NCI-H82 treated with DMSO at 0.1 percent for 48 hours (cell line): Measurements from ENCODE around the gene AATF.
"Not testable (repeated sequence)": the region's sequence is repeated elsewhere in the genome, so short reads cannot be mapped to it uniquely, and the experiment has no call there.

Experiments
- DNase-seq: peaks from one replicate; lab custom pipeline; 2025; ENCODE audit not compliant: unreplicated experiment; lab: John Stamatoyannopoulos, UW

Gene AATF

DNA sequence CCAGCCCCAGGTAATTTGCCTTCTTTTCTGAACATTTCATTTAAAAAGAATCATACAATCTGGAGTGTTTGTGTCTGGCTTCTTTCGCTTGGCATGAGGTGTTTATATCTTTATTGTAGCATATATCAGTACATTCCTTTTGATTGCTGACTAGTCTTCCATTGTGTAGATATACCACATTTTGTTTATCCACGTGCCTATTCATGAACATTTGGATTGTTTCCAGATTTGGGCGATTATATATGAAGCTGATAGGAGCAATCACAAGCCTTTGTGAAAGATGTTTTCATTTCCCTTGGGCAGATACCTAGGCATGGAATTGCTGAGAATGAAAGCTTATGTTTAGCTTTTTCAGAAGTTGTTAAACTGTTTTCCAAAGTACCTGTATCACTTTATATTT, 120.3 kb downstream of the AATF start:
- no peak for DNase-seq

GRCh38 chr17:37073464-37073863, 124.7 kb downstream of the AATF start:
- DNase-seq = not testable (repeated sequence)

DNA sequence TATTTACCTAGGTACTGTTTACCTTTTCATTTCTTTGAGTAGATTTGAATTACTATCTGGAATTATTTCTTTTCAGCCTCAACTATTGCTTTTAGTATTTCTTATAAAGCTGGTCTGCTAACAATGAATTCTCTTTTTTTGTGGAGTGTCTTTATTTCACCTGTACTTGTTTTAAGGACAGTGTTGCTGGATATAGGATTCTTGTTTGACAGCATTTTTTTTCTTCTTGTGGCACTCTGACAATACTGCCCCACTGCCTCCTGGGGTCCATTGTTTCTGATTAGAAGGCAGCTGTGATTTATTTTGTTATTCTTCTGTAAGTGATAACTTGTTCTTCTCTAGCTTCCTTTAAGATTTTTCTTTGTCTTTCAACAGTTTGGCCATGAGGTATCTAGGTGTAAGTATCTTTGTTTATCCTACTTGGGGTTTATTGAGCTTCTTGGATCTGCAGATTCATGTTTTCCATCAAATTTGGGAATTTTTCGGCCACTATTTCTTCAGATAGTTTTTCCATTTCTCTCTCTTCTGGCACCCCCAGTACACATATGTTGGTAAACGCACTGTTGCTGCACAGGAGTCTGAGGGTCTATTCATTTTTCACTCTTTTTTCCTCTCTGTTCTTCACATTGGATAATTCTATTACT, 130.4 kb downstream of the AATF start:
- DNase-seq = no peak

- no peak for DNase-seq
These were observed 131.0 kb downstream of the AATF start for GRCh38 chr17:37079735-37080134.

DNA sequence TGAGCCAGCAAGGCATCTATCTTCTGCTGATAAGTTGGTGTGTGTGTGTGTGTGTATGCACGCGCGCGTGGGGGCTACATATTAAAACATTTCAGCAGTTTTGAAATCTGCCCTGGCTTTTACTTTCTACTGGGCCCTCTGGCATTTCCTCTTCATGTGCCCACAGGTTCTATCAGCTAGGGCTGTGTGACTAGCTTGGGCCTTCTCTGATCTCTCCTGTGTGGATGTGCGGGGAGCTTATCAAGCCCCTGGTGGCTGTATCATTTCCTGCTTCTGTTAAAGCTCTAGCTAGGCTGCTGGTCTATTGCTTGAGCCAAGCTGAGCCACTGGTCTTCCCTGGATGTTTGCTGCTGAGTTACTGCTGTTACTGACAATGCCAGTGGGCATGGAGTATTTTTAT, 132.5 kb downstream of the AATF start:
- DNase-seq = no peak

GRCh38 chr17:37082311-37082860, 133.6 kb downstream of the AATF start:
- DNase-seq = no peak

DNA sequence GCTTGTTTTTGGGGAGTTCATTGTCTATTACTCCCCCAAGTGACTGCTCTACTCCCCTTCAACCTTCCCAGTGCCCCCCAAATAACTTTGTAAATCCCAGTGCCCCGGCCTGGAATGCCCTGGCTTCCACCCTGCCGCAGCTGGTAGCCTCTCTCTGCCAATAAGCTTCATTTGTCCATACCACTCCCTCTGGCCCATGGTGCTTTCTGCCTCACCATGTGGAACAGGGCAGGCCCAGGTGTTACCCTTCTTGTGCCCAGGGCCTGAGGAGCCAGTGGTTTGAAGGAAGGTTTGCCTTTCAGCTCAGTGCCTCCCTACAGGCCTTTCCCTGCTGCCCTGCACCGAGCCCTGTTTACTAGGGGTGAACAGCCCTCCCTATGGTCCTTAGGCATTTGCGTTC, 134.2 kb downstream of the AATF start:
- no peak for DNase-seq

DNA sequence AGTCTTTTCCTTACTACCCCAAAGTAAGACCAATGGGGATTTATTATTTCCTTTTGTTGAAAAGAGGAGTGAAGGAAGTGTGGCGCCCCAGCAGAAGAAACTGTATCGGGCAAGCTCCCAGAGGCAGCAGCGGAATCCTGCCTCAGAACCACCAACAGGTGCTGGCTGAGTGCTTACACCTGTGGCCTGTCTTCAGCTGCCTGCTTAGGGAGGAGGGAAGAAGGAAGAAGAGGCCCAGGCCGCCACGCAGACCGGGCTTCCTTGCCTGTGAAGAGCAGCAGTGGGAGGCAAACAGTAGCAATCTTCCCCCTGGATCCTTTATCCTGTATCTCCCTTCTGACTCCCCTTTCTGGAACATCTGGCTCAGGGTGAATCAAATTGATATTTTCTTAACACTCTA, 134.7 kb downstream of the AATF start:
- no peak for DNase-seq

GRCh38 chr17:37084372-37084771, 135.6 kb downstream of the AATF start:
- DNase-seq = no peak

- DNase-seq = no peak
These were observed 137.6 kb downstream of the AATF start for GRCh38 chr17:37086334-37086733.

- no peak for DNase-seq
These were observed 138.2 kb downstream of the AATF start for GRCh38 chr17:37086948-37087347.

DNA sequence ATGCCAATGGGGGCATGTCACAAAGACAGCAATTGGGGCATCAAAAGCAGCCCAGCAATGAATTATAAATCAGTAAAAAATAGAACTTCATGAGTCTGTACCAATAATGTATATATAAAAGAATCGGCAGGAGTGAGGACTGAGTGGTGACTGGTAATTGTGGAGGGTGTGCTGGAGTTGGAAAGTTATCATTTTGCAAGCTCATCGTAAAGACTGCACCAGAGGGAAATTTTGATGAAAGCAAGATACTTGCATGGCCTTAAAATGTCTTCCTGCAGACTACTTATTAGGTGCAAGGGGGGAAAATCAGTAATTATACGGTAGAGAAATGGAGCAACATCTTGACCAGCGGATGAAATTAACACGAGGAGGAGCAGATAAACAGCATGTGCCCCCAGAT, 138.9 kb downstream of the AATF start:
- no peak for DNase-seq

DNA sequence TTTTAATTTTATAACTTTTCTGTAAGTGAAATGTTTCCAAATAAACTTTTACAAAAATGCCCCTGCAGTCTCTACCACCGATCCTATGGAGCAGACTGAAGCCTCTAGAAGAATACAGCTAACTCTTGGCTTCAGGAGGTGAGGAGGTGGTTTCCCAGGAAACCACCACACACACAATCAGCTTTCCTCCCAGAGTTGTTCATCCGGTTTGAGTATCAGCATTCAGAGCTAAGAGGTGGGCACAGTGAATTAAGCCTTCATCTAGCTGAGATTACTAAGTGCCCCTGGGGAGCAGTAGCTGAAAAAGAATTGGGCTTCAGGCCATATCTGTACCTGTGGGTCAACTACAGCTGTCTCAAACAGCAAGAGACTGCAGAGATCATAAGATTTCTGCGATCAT, 139.7 kb downstream of the AATF start:
- DNase-seq = no peak

DNA sequence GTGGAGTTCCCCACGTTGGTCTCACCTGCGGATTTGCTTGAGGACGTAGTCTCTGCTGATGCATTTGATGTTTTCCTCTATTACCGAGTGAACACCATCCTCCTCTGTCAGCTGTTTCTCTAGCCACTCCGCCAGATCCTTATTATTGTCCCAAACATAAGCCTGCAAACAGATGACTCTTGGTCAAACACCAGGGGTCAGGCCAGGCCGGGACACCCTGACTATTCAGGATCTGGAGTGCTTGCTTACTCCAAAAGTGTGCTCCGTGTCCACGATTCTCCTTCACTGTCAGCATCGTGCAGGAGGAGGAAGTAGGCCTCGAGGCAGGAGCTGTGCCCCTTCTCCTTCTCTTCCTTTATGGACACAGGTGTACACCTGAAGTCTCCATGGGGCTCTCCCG, 140.2 kb downstream of the AATF start:
- no peak for DNase-seq

DNA sequence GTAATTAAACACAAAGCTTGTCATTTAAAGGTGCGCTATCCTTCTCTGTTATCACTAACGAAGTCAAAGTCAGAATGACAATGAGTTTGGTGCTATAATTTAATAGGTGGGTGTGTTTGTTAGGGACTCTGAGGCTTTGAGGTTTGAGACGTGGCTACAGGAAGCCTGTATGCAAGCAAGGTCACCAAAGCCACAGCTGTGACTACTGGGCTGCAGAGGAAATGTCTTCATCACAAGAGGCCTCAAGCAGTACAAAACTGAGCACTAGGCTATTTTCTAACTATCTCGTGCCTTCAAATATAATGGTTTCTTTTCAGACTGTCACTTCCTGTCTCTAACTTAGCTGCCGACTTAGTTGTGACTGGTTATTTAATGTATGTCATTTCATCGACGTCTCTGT, 141.2 kb downstream of the AATF start:
- DNase-seq = no peak

- DNase-seq = peak; percentile 16
These were observed 142.2 kb downstream of the AATF start for GRCh38 chr17:37090941-37091340.

DNA sequence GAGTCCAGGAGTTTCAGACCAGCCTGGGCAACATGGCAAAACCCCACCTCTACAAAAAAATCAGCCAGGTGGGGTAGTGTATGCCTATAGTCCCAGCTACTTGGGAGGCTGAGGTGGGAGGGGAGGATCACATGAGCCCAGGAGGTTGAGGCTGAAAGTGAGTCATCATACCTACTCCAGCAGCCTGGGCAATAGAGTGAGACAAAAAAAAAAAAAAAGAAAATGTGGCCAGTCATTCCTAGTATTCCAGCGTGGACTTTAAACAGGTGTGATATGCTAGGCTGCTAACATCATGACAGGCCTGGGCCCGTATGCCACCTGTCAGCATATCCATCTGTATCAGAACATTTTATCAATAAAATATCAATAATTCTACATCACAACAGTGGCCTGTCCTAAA, 143.3 kb downstream of the AATF start:
- DNase-seq = no peak

DNA sequence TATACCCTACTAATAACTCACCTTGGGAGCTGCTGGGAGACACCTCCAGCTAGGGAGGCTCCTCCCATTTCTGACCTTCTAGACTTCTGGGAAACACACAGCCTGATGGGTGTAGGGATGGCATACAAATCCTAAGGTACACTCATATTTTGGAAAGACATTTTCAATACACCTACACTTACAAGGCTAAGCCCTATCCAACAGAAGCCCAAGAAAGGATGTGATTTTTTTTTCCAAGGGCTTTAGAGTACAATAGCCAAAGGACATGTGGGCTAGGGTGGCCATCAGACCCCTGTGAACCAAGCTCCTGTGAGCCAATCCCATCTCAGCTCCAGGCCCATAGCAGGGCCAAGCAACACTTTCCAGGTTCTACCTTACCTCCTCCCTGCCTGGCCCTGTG, 143.9 kb downstream of the AATF start:
- DNase-seq = no peak

DNA sequence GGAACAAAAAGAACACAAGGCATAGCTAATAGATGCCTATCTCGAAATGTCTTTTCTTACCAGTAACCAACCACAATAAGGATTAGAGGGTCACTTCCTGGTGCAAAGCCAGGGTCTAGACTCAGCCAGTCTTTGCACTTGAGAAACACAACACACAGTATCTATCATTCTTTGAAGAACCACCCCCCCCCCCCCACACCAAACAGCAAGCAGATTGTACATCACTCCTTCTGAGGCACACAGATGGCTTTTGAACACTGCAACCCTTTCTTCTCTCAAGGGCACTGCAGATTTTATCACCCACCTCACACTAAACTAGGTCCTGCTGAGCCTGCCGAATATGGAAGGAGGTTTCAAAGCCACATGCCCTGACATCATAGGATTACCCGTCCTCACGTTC, 145.6 kb downstream of the AATF start:
- no peak for DNase-seq

- DNase-seq = no peak
These were observed 147.3 kb downstream of the AATF start for GRCh38 chr17:37096071-37096470.

DNA sequence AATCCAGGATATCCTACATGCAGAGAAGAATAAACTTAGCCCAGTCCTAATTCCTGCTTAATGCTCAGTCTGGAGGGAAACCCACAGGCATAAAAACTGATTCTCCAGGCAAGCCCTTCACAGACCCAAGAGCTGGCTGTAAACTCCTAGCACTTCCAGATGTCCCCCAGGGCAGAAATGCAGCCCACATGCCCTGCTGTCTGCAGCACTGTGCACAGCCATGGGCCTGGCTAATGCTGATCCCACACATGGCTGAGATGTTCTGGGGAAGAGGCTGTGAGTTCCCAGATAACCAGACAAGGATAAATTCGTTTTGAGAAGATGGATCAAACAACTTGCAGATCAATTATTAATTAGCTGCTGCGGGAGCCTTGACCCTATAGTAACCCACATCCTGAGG, 148.4 kb downstream of the AATF start:
- no peak for DNase-seq

DNA sequence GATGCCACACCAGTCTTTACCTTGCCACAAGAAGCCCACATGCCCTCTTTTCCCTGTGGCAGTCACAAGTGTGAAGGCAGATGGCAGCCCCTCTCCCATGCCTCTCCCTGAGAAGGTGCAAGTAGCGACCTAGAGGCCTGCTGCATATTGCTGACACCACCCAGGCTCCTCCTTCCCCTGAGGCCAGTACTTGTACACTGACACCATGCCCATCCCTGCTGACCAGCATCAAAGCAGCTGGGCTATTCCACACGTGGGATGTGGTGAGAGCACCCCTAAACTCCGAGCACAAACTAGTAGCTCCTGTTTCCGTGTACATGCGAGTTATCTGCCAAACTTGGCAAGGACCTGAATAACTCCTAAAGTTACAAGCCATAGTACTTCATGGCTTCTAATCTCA, 149.4 kb downstream of the AATF start:
- no peak for DNase-seq

DNA sequence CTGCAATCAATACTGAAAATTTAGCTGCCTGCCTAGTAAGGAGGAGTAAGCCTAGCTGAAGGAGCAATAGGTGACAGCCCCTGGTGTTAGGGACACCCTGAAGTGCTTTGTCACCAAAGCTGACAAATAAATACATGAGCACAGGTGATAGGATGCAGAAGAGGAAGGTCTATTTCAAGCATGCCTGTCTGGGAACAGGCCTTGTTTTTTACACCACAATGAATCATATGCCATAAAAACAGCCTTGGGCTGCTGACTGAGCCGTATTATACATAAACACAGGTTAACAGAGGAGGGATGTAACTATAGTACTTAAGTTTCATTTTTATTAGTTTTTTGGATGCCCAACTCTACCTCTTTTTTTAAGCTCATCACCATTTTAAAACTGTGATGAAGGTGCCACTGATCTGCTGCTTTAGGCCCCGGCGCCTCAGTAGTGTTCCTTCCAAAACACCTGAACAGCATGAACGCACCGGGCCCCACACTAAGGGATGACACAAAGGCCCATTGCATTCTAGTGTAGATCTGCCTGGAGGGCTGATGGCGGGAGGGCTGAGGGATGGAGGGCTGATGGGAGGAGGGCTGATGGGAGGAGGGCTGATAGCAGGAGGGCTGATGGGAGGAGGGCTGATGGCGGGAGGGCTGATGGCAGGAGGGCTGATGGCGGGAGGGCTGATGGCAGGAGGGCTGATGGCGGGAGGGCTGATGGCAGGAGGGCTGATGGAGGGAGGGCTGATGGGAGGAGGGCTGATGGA, 150.3 kb downstream of the AATF start:
- DNase-seq = no peak
